AG04449 (cell line): ENCODE data around the gene PASK.
"Not testable (repeated sequence)": the region's sequence is repeated elsewhere in the genome, so short reads cannot be mapped to it uniquely, and the experiment has no call there.

ENCODE experiments used
- CTCF ChIA-PET: fragments of 350-600 bp; formaldehyde crosslinking; extraction: SDS; loops from one replicate; lab custom pipeline; 2021; ENCODE audit warnings: antibody characterized with exemption; lab: Yijun Ruan, JAX
- POLR2A ChIA-PET: fragments of 400-600, 350-600 bp; formaldehyde crosslinking; extraction: SDS; loops from one replicate; lab custom pipeline; 2020; ENCODE audit warnings: antibody characterized with exemption, inconsistent platforms; lab: Yijun Ruan, JAX
- DNase-seq: peaks from one replicate; pipeline ENCODE4 v3.0.0-alpha.2; 2010; ENCODE audit warnings: low read depth, low spot score
- H3K4me3 ChIP-seq: 2 replicates; pipeline ENCODE4 v1.5.1; 2011; ENCODE audit warnings: low read depth, mild to moderate bottlenecking, control low read depth, low read length
- CTCF ChIP-seq: IDR thresholded peaks from one replicate; pipeline ENCODE4 v1.5.1; 2011; ENCODE audit warnings: mild to moderate bottlenecking, moderate library complexity, low read length, control low read depth, inconsistent platforms; ENCODE audit not compliant: insufficient read depth; ENCODE audit errors: missing control alignments

The PASK gene

GRCh38 chr2:241109210-241110088 is 39.8 kb downstream of the PASK start:
- ChIA-PET POLR2A (interaction anchor here (0.6 kb wide), 1 partner anchor 22 kb away, joined by 3 read pairs; no protein-coding TSS in a partner anchor), CTCF (interaction anchor here (1.0 kb wide), 1 partner anchor 195 kb away, joined by 3 read pairs; no protein-coding TSS in a partner anchor)
- DNase-seq, result no peak
- no peak for TF ChIP-seq CTCF
- H3K4me3 ChIP-seq, result no peak overlapping the region

- CTCF ChIA-PET, result no interaction called here
- POLR2A ChIA-PET, result no interaction called here
- TF ChIP-seq CTCF, result no peak
- H3K4me3 ChIP-seq, result no peak overlapping the region
- no peak for DNase-seq
Measured at GRCh38 chr2:241108271-241109209, 40.7 kb downstream of the PASK start.

- no peak for TF ChIP-seq CTCF
Measured at GRCh38 chr2:241107031-241107783, 42.1 kb downstream of the PASK start.

GRCh38 chr2:241105641-241106040 is 43.6 kb downstream of the PASK start:
- CTCF ChIA-PET, result interaction anchor here (0.7 to 1.5 kb wide), 2 partner anchors 192 to 223 kb away, joined by 3 read pairs; no protein-coding TSS in a partner anchor
- no peak for DNase-seq
- H3K4me3 ChIP-seq, result no peak overlapping the region
- TF ChIP-seq CTCF, result no peak
- POLR2A ChIA-PET, result no interaction called here

More at GRCh38 chr2:241107031-241107783, 42.1 kb downstream of the PASK start:
- ChIA-PET CTCF (interaction anchor here (1.0 kb wide), 1 partner anchor 194 kb away, joined by 3 read pairs; no protein-coding TSS in a partner anchor), POLR2A (no interaction called here)
- no peak for DNase-seq
- no peak overlapping the region for H3K4me3 ChIP-seq

- CTCF ChIA-PET, result interaction anchor here (1.5 kb wide), 1 partner anchor 191 kb away, joined by 3 read pairs; no protein-coding TSS in a partner anchor
- H3K4me3 ChIP-seq, POLR2A ChIA-PET, DNase-seq: not testable (repeated sequence)
Measured at GRCh38 chr2:241104611-241105010, 44.7 kb downstream of the PASK start.

- ChIA-PET CTCF (interaction anchor here (1.1 kb wide), 1 partner anchor 189 kb away, joined by 3 read pairs; no protein-coding TSS in a partner anchor), POLR2A (no interaction called here)
- TF ChIP-seq CTCF, result no peak
- DNase-seq, result no peak
- H3K4me3 ChIP-seq, result peak overlapping the region; percentile 87
Measured at GRCh38 chr2:241103176-241103595, 46.1 kb downstream of the PASK start.
